HAP-1 (cell line): ENCODE results near the gene CLDN9.
A peak's percentile ranks its signal among the peaks of the same experiment; 100 is the strongest.
"Not testable (repeated sequence)": the region's sequence is repeated elsewhere in the genome, so short reads cannot be mapped to it uniquely, and the experiment has no call there.

Experiments used
- DNase-seq, 2 experiments: peaks; one replicate each; pipeline ENCODE4 v3.0.0-alpha.2; 2016 to 2020; ENCODE audit warnings: low spot score in 2 of 2
- H3K27me3 ChIP-seq: fragments of 250-450 bp; sonication (Bioruptor Pico); 2 replicates; pipeline ENCODE4 v1.5.1; 2020; ENCODE audit warnings: low read depth, mild to moderate bottlenecking, moderate library complexity
- H3K36me3 ChIP-seq: fragments of 250-450 bp; sonication (Bioruptor Pico); replicated peaks from 2 replicates; pipeline ENCODE4 v1.5.1; 2020; ENCODE audit warnings: mild to moderate bottlenecking
- H3K4me1 ChIP-seq: fragments of 250-450 bp; sonication (Bioruptor Pico); 2 replicates; pipeline ENCODE4 v1.5.1; 2020; ENCODE audit warnings: mild to moderate bottlenecking
- H3K4me3 ChIP-seq: fragments of 250-450 bp; sonication (Bioruptor Pico); 2 replicates; pipeline ENCODE4 v1.5.1; 2020; ENCODE audit warnings: mild to moderate bottlenecking, moderate library complexity
- H3K9me3 ChIP-seq: fragments of 250-450 bp; sonication (Bioruptor Pico); 2 replicates; pipeline ENCODE4 v1.5.1; 2020; ENCODE audit warnings: mild to moderate bottlenecking, moderate library complexity
- in situ Hi-C: fragments of 300-500 bp; cut with MboI; formaldehyde crosslinking; loops from 3 replicates; pipeline ENCODE4 v1.14.3; 2020; ENCODE audit warnings: low sequenced_read_pairs, inconsistent platforms, mixed read lengths

Gene CLDN9

GRCh38 chr16:3047387-3047720 lies 34.6 kb downstream of the CLDN9 start:
- peaks cover 4% of the 10 kb centered on the region; the same call in 1 of the 2 replicates for H3K27me3 ChIP-seq
- peak overlapping the region; percentile 48; the same call in 1 of the 2 replicates for H3K4me3 ChIP-seq
- no peaks in the 10 kb centered on the region for H3K36me3 ChIP-seq
- in situ Hi-C loops: no loop called here
- H3K9me3 ChIP-seq: no peaks in the 10 kb centered on the region
- H3K4me1 ChIP-seq: peaks cover 2% of the 10 kb centered on the region; the same call in 1 of the 2 replicates
- DNase-seq: no peak

- Histone ChIP-seq H3K9me3 (no peaks in the 10 kb centered on the region), H3K36me3 (no peaks in the 10 kb centered on the region; the same call in 1 of the 2 replicates), H3K4me3 (no peak overlapping the region), H3K27me3 (peaks cover 4% of the 10 kb centered on the region; the same call in 1 of the 2 replicates), H3K4me1 (peaks cover 2% of the 10 kb centered on the region; the same call in 1 of the 2 replicates)
- in situ Hi-C loops: no loop called here
- no peak for DNase-seq
These were observed 37.3 kb downstream of the CLDN9 start for GRCh38 chr16:3049921-3050481.

GRCh38 chr16:3050487-3050886 lies 37.8 kb downstream of the CLDN9 start:
- Histone ChIP-seq H3K27me3 (peaks cover 4% of the 10 kb centered on the region; the same call in 1 of the 2 replicates), H3K36me3 (no peaks in the 10 kb centered on the region; the same call in 1 of the 2 replicates), H3K4me1 (no peaks in the 10 kb centered on the region), H3K9me3 (no peaks in the 10 kb centered on the region), H3K4me3 (no peak overlapping the region)
- in situ Hi-C loops: no loop called here
- no peak for DNase-seq

DNA sequence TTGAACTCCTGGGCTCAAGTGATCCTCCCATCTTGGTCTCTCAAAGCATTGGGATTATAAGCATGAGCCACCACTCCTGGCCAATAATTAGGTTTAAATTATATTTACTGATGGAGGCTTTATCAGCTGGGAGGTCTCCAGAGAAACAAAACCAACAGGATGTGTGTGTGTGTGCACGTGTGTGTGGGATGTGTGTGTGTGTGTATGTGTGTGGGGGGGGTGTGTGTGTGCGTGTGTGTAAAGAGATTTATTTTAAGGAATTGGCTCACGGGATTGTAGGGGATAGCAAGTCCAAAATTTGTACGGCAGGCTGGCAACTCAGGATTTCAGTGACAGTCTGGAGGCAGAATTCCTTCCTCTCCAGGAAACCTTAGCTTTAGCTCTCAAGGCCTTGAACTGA lies 38.3 kb downstream of the CLDN9 start:
- Histone ChIP-seq H3K4me3 (no peak overlapping the region), H3K27me3 (peaks cover 4% of the 10 kb centered on the region; the same call in 1 of the 2 replicates), H3K4me1 (no peaks in the 10 kb centered on the region), H3K9me3 (no peaks in the 10 kb centered on the region), H3K36me3 (no peaks in the 10 kb centered on the region; the same call in 1 of the 2 replicates)
- in situ Hi-C loops: no loop called here
- no peak for DNase-seq

DNA sequence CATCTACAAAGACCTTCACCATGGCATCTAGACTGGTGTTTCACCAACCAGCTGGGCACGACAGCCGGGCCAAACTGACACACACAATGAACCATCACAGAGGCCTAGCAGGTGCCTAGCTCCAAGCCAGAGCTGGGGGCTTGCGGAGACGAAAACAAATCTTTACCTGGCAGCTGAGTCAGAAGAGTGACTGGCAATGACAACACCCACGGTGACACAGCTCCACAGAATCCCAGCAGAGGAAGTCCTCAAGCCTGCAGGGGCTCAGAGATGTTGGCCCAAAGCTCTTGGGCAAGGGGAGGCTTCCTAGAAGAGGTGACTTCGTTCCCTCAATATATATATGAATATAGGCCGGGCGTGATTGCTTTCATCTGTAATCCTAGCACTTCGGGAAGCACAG lies 38.8 kb downstream of the CLDN9 start:
- peaks cover 4% of the 10 kb centered on the region; the same call in 1 of the 2 replicates for H3K27me3 ChIP-seq
- H3K4me1 ChIP-seq: no peaks in the 10 kb centered on the region
- H3K36me3 ChIP-seq: no peaks in the 10 kb centered on the region; the same call in 1 of the 2 replicates
- in situ Hi-C loops: no loop called here
- H3K9me3 ChIP-seq: no peaks in the 10 kb centered on the region
- no peak overlapping the region for H3K4me3 ChIP-seq
- DNase-seq: no peak

DNA sequence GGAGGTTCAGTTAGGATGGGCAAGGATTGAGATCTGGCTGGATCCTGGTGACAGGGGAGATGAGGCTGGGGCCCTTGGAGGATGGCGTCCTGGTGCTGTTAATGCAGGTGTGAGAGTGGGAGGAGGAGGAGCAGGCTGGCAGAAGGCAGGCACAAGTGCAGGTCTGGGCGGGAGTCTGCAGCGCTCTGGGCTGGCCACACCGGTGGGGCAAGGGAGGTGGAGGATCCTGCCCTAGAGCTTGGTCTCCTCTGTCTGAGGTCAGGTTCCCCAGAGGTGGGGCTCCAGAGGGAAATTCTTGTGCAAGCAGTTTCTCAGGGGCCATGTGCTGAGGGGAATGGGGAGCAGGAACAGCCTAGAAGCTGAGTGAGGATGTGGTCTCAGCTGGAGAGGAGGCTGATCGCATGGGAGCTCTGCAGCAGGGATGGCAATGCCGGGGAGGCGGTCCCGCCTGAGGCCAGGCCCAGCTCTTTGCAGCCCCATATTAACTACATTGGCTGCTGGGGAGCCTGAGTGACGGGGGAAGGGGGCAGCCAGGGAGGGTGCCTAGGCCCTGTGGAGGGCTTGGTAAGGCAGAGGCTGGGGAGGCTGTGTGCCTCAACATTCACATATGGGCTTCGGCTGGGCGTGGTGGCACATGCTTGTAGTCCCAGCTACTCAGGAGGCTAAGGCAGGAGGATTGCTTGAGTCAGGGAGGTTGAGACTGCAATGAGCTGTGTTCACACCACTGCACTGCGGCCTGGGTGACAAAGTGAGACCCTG lies 40.0 kb downstream of the CLDN9 start:
- H3K4me1 ChIP-seq, H3K4me3 ChIP-seq, H3K9me3 ChIP-seq, in situ Hi-C loops, H3K36me3 ChIP-seq, H3K27me3 ChIP-seq, DNase-seq: not testable (repeated sequence)

DNA sequence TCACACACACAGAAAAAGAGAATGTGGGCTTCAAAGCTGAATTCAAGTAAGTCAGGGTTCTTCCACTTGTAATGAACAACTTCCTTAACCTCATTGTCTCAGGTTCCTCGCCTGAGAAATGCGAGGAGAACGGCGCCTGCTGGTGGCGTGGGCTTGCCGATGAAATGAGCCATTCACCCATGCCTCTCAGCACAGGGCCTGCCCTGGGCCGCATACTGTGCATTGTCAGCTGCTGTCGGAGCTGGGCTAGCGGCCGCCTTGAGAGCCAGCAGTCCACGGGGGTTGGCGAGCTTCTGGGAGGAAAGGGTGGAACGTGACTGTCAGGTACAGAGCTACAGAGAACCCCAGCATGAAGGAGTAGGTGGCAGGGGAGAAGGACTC lies 40.6 kb downstream of the CLDN9 start:
- DNase-seq, H3K9me3 ChIP-seq, H3K4me1 ChIP-seq, in situ Hi-C loops, H3K4me3 ChIP-seq, H3K36me3 ChIP-seq, H3K27me3 ChIP-seq: not testable (repeated sequence)

GRCh38 chr16:3054965-3055733 lies 42.4 kb downstream of the CLDN9 start:
- H3K4me1 ChIP-seq: peaks cover 7% of the 10 kb centered on the region
- no peaks in the 10 kb centered on the region for H3K27me3 ChIP-seq
- no peaks in the 10 kb centered on the region for H3K9me3 ChIP-seq
- no peaks in the 10 kb centered on the region; the same call in 1 of the 2 replicates for H3K36me3 ChIP-seq
- in situ Hi-C loops: no loop called here
- no peak for DNase-seq
- no peak overlapping the region for H3K4me3 ChIP-seq

DNA sequence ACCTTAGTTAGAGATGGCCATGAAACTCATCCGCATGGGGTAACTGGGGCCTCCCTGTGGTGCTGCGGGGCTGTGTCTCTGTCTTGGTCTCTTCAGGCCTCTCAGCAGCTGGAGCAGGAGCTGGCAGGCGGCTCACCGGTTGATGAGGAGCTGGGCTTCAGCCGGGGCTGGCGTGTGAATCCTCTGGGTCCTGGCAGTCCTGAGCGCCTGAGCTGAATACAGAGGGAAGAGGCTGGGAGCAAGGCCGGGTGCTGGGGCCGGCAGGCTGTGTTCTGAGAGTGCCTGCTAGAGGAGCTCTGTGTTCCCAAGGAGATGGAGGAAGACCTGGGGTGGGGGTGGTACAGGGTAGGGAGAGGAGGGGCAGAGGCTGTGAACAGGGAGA lies 43.0 kb downstream of the CLDN9 start:
- in situ Hi-C loops, DNase-seq, H3K9me3 ChIP-seq, H3K4me3 ChIP-seq, H3K27me3 ChIP-seq, H3K36me3 ChIP-seq: not testable (repeated sequence)
- H3K4me1 ChIP-seq: peaks cover 10% of the 10 kb centered on the region

DNA sequence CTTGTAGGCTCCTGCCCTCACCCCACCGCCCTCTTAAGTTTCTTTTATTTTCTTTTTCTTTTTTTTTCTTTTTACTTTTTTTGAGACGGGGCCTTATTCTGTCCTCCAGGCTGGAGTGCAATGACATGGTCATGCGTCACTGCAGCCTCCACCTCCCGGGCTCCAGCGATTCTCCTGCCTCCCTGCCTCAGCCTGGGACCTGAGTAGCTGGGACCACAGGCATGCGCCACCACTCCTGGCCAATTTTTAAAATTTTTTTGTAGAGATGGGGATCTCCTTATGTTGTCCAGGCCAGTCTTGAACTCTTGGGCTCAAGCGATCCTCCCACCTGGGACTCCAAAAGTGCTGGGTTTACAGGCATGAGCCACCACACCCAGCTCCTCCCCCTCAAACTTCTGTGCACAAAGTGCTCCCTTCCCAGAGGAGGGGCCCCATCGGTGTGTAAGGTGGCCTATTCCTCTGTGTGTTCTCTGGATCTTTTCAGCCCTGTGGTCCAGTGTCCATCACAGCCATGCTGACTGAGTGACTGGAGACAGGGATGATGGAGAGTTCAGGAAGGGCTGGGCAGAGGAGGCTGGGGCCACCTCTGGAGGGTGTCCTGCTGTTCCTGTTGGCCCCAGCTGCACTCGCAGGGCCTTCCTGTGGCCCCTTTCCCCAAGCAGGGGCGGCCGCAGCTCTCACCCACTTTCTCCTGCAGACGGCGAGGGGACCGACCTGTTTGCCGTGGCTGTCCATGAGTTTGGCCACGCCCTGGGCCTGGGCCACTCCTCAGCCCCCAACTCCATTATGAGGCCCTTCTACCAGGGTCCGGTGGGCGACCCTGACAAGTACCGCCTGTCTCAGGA lies 43.8 kb downstream of the CLDN9 start:
- no peak for DNase-seq
- H3K4me1 ChIP-seq: peaks cover 10% of the 10 kb centered on the region

DNA sequence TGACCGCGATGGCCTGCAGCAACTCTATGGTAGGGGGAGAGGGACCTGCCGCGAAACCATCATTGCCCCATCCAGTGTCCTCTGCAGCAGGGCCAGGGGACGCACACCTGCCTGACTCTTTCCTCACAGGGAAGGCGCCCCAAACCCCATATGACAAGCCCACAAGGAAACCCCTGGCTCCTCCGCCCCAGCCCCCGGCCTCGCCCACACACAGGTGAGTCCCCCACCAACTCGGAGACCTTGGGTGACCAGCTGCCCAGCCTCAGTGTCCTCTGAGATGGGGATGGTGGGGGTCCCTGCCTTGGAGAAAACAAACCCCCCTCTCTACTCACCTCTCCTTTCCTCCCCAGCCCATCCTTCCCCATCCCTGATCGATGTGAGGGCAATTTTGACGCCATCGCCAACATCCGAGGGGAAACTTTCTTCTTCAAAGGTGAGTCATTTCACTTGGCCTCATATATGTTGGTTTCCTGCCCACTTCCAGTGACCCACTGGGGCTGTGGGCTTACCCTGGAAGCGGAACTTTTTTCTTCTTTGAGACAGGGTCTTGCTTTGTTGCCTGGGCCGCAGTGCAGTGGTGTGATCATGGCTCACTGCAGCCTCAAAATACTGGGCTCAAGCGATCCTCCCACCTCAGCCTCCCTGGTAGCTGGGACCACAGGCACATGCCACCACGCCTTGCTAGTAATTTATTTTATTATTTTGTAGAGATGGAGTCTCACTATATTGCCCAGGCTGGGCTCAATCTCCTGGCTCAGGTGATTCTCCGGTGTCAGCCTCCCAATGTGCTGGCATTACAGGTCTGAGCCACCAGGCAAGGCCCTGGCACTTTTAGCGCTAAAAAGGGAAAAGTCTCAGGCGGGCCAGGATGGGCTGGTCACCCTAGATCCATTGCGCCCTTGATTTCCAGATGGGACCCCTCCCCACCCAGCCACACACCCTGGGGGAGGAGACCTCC lies 44.7 kb downstream of the CLDN9 start:
- H3K27me3 ChIP-seq: no peaks in the 10 kb centered on the region
- no peaks in the 10 kb centered on the region; the same call in 1 of the 2 replicates for H3K36me3 ChIP-seq
- H3K9me3 ChIP-seq: no peaks in the 10 kb centered on the region
- in situ Hi-C loops: no loop called here
- peak overlapping the region; percentile 92 for H3K4me3 ChIP-seq
- H3K4me1 ChIP-seq: peaks cover 10% of the 10 kb centered on the region
- DNase-seq: no peak

More for the DNA sequence above, 43.8 kb downstream of the CLDN9 start:
- Histone ChIP-seq H3K9me3 (no peaks in the 10 kb centered on the region), H3K4me3 (no peak overlapping the region), H3K27me3 (no peaks in the 10 kb centered on the region), H3K36me3 (no peaks in the 10 kb centered on the region; the same call in 1 of the 2 replicates)
- in situ Hi-C loops: no loop called here

GRCh38 chr16:3058139-3059030 lies 45.7 kb downstream of the CLDN9 start:
- Histone ChIP-seq H3K4me3 (peak overlapping the region; percentile 92), H3K36me3 (no peaks in the 10 kb centered on the region; the same call in 1 of the 2 replicates), H3K27me3 (no peaks in the 10 kb centered on the region), H3K4me1 (peaks cover 10% of the 10 kb centered on the region), H3K9me3 (no peaks in the 10 kb centered on the region)
- DNase-seq: peak in 1 of 2 experiments; percentile 72
- in situ Hi-C loops: no loop called here
